CD8-positive, alpha-beta memory T cell (primary cell): ENCODE measurements around the gene IL1RL1. TPM values are rescaled to one million over a fixed set of nuclear protein-coding genes. Genes with fewer than 3 reads are reported as not detected.

Experiments
- CTCF ChIA-PET: fragments of 350-600 bp; sonication (Branson Sonifier 250); formaldehyde crosslinking; loops from one replicate; lab custom pipeline; 2021; ENCODE audit warnings: antibody characterized with exemption; lab: Charles Lee
- POLR2A ChIA-PET: fragments of 350-600 bp; sonication (Branson Sonifier 250); formaldehyde crosslinking; loops from one replicate; lab custom pipeline; 2021; ENCODE audit warnings: antibody characterized with exemption; lab: Charles Lee
- DNase-seq, 5 donors: peaks; one replicate each; pipeline versions ENCODE4 v3.0.0 to v3.0.0-alpha.2; 2020 to 2022; ENCODE audit warnings: mixed read lengths in 1 of 5
- H3K27ac ChIP-seq: one replicate; pipeline ENCODE4 v1.7.0; 2013; ENCODE audit warnings: low read depth, mild to moderate bottlenecking, low read length, moderate library complexity
- H3K27me3 ChIP-seq: 2 replicates; pipeline ENCODE4 v1.7.0; 2013; ENCODE audit warnings: low read length, mild to moderate bottlenecking; ENCODE audit not compliant: insufficient read depth, poor library complexity, severe bottlenecking
- H3K36me3 ChIP-seq: 2 replicates; pipeline ENCODE4 v1.7.0; 2013; ENCODE audit warnings: mild to moderate bottlenecking, low read length, moderate library complexity; ENCODE audit not compliant: insufficient read depth
- H3K4me1 ChIP-seq: 2 replicates; pipeline ENCODE4 v1.7.0; 2013; ENCODE audit warnings: mild to moderate bottlenecking, low read length, moderate library complexity; ENCODE audit not compliant: insufficient read depth
- H3K4me3 ChIP-seq: 2 replicates; pipeline ENCODE4 v1.7.0; 2013; ENCODE audit warnings: mild to moderate bottlenecking, low read length
- H3K9me3 ChIP-seq: 2 replicates; pipeline ENCODE4 v1.7.0; 2013; ENCODE audit warnings: mild to moderate bottlenecking, low read length
- H3K27ac Mint-ChIP-seq, 8 donors: one replicate each; pipeline ENCODE4 v1.8.0; 2020 to 2021; ENCODE audit warnings: mixed read lengths in 8 of 8, mild to moderate bottlenecking in 6 of 8, inconsistent platforms in 3 of 8, moderate library complexity in 3 of 8
- H3K27me3 Mint-ChIP-seq, 2 donors: one replicate each; pipeline ENCODE4 v1.8.0; 2020 to 2021; ENCODE audit warnings: mixed read lengths in 2 of 2, mild to moderate bottlenecking in 1 of 2, moderate library complexity in 1 of 2
- H3K36me3 Mint-ChIP-seq, 3 donors: one replicate each; pipeline ENCODE4 v1.8.0; 2020 to 2021; ENCODE audit warnings: mixed read lengths in 3 of 3, inconsistent platforms in 1 of 3, mild to moderate bottlenecking in 1 of 3
- H3K4me1 Mint-ChIP-seq, 3 donors: one replicate each; pipeline ENCODE4 v1.8.0; 2020 to 2021; ENCODE audit warnings: mixed read lengths in 3 of 3, inconsistent platforms in 1 of 3, mild to moderate bottlenecking in 1 of 3
- H3K4me3 Mint-ChIP-seq, 7 donors: one replicate each; pipeline ENCODE4 v1.8.0; 2020 to 2021; ENCODE audit warnings: mixed read lengths in 7 of 7, mild to moderate bottlenecking in 6 of 7, moderate library complexity in 4 of 7, inconsistent platforms in 2 of 7
- H3K9me3 Mint-ChIP-seq, 5 donors: one replicate each; pipeline ENCODE4 v1.8.0; 2020 to 2022; ENCODE audit warnings: mixed read lengths in 5 of 5, mild to moderate bottlenecking in 3 of 5, moderate library complexity in 2 of 5, inconsistent platforms in 1 of 5
- polyA plus RNA-seq: library from polyadenylated mRNA; unstranded; fragments of 300-500 nt; fragmentation: Illumina TruSeq; gene quantifications from one replicate; pipeline ENCODE4 v1.2.3, GENCODE V29; 2021
- total RNA-seq, 2 experiments: library from RNA; stranded (reverse); gene quantifications; one replicate each; pipeline ENCODE4 v1.2.3, GENCODE V29; 2021

IL1RL1 gene
- total and polyA plus RNA-seq, 3 experiments from 2014 or later: 0.14 to 0.35 (median 0.22) TPM

- H3K27ac Mint-ChIP-seq: no peak overlapping the region
- Histone ChIP-seq H3K36me3 (no peaks in the 10 kb centered on the region), H3K27ac (no peak overlapping the region), H3K9me3 (no peaks in the 10 kb centered on the region), H3K4me1 (no peaks in the 10 kb centered on the region), H3K4me3 (no peak overlapping the region), H3K27me3 (no peaks in the 10 kb centered on the region)
- POLR2A ChIA-PET: no interaction called here
- H3K4me3 Mint-ChIP-seq: no peak overlapping the region
- H3K9me3 Mint-ChIP-seq: no peaks in the 10 kb centered on the region
- CTCF ChIA-PET: interaction anchor here (0.7 kb wide), 1 partner anchor 13 kb away, joined by 3 read pairs; no protein-coding TSS in a partner anchor
- H3K4me1 Mint-ChIP-seq: peaks cover 24 to 30% (median 26%) of the 10 kb centered on the region in 3 donors
- no peaks in the 10 kb centered on the region for H3K27me3 Mint-ChIP-seq
- H3K36me3 Mint-ChIP-seq: peaks cover 0 to 2% (median 0%) of the 10 kb centered on the region in 3 donors
- DNase-seq: no peak
These were observed 85.8 kb downstream of the IL1RL1 start for GRCh38 chr2:102397209-102397608.

GRCh38 chr2:102399499-102400141 is 88.3 kb downstream of the IL1RL1 start:
- no peak overlapping the region for H3K27ac ChIP-seq
- Mint-ChIP-seq H3K27me3 (no peaks in the 10 kb centered on the region), H3K27ac (peak overlapping the region in 2 of 8 donors; percentile 42 to 66), H3K36me3 (no peaks in the 10 kb centered on the region), H3K4me1 (peaks cover 22 to 28% (median 23%) of the 10 kb centered on the region in 3 donors), H3K9me3 (no peaks in the 10 kb centered on the region), H3K4me3 (no peak overlapping the region)
- CTCF ChIA-PET: no interaction called here
- POLR2A ChIA-PET: no interaction called here
- H3K4me1 ChIP-seq: no peaks in the 10 kb centered on the region
- no peaks in the 10 kb centered on the region for H3K9me3 ChIP-seq
- DNase-seq: no peak
- H3K4me3 ChIP-seq: no peak overlapping the region
- H3K36me3 ChIP-seq: no peaks in the 10 kb centered on the region
- H3K27me3 ChIP-seq: no peaks in the 10 kb centered on the region

- Mint-ChIP-seq H3K4me1 (peaks cover 22 to 28% (median 23%) of the 10 kb centered on the region in 3 donors), H3K4me3 (no peak overlapping the region), H3K27me3 (no peaks in the 10 kb centered on the region), H3K36me3 (no peaks in the 10 kb centered on the region), H3K27ac (peak overlapping the region in 2 of 8 donors; percentile 15 to 26), H3K9me3 (no peaks in the 10 kb centered on the region)
- Histone ChIP-seq H3K9me3 (no peaks in the 10 kb centered on the region), H3K27ac (no peak overlapping the region), H3K4me1 (no peaks in the 10 kb centered on the region), H3K4me3 (no peak overlapping the region), H3K27me3 (no peaks in the 10 kb centered on the region), H3K36me3 (no peaks in the 10 kb centered on the region)
- no peak for DNase-seq
- CTCF ChIA-PET: no interaction called here
- POLR2A ChIA-PET: no interaction called here
These were observed 90.1 kb downstream of the IL1RL1 start for GRCh38 chr2:102401456-102401855.

Other genes with a start within 250 kb of the IL1RL1 start
- 1 to 10 TPM; 3.7 TPM for gene IL1R1, start 168.8 kb upstream of the IL1RL1 start, total RNA-seq
- 0.30 TPM for gene IL1R1, start 168.8 kb upstream of the IL1RL1 start, polyA plus RNA-seq
- under 1 TPM; 0.13 to 0.33 TPM for gene IL1RL2, start 124.5 kb upstream of the IL1RL1 start, total RNA-seq
- gene IL1RL2, start 124.5 kb upstream of the IL1RL1 start, polyA plus RNA-seq: not detected
- gene IL18R1, start 44.2 kb downstream of the IL1RL1 start, total RNA-seq: 10 to 100 TPM; 17.6 to 17.9 TPM
- 20.6 TPM for gene IL18R1, start 44.2 kb downstream of the IL1RL1 start, polyA plus RNA-seq
- gene IL18RAP, start 111.6 kb downstream of the IL1RL1 start, total RNA-seq: 1 to 10 TPM; 4.1 to 4.9 TPM
- gene IL18RAP, start 111.6 kb downstream of the IL1RL1 start, polyA plus RNA-seq: 14.2 TPM
- gene SLC9A4, start 161.7 kb downstream of the IL1RL1 start, total RNA-seq: not detected
- gene SLC9A4, start 161.7 kb downstream of the IL1RL1 start, polyA plus RNA-seq: not detected